Gastrocnemius medialis (tissue), 4 donors: ENCODE measurements around the gene KCNE1. TPM values are rescaled to one million over a fixed set of nuclear protein-coding genes. Genes with fewer than 3 reads are reported as not detected.
"Not testable (repeated sequence)": the region's sequence is repeated elsewhere in the genome, so short reads cannot be mapped to it uniquely, and the experiment has no call there.

ENCODE experiments used
- ATAC-seq, 2 donors: fragments of 150-250 bp; one replicate each; pipeline ENCODE4 v1.9.1; 2016
- DNase-seq, 2 donors: peaks; one replicate each; pipeline ENCODE4 v3.0.0-alpha.2; 2019
- H3K27ac ChIP-seq, 4 donors: fragments of 200-600 bp; sonication (generic); 1 replicate in 1 of 4; 2 replicates in 3 of 4; pipeline ENCODE4 v1.5.1; 2016 to 2018; ENCODE audit warnings: mild to moderate bottlenecking in 2 of 4, moderate library complexity in 1 of 4
- H3K27me3 ChIP-seq, 3 donors: fragments of 200-600 bp; sonication (generic) in 2 of 3; 1 replicate in 1 of 3; 2 replicates in 2 of 3; pipeline versions ENCODE4 v1.5.1 to v1.6.0; 2016 to 2019; ENCODE audit warnings: mild to moderate bottlenecking in 1 of 3, moderate library complexity in 1 of 3
- H3K36me3 ChIP-seq, 2 donors: fragments of 200-600 bp; sonication (generic) in 1 of 2; one replicate each; pipeline ENCODE4 v1.5.1; 2017 to 2018
- H3K4me1 ChIP-seq, 2 donors: fragments of 200-600 bp; sonication (generic) in 1 of 2; one replicate each; pipeline ENCODE4 v1.5.1; 2016 to 2017; ENCODE audit warnings: mild to moderate bottlenecking in 2 of 2
- H3K4me3 ChIP-seq, 4 donors: fragments of 200-600 bp; sonication (generic) in 3 of 4; 1 replicate in 1 of 4; 2 replicates in 3 of 4; pipeline ENCODE4 v1.5.1; 2016 to 2019; ENCODE audit warnings: mild to moderate bottlenecking in 2 of 4
- H3K9me3 ChIP-seq, 3 donors: fragments of 200-600 bp; sonication (generic) in 2 of 3; 1 replicate in 1 of 3; 2 replicates in 2 of 3; pipeline ENCODE4 v1.5.1; 2016 to 2019
- in situ Hi-C, 4 donors: fragments of 200-750 bp; cut with MboI; loops; one replicate each; pipeline versions ENCODE4 v1.15.0 to v1.8.0; 2017; ENCODE audit warnings: low sequenced_read_pairs in 4 of 4
- intact Hi-C: fragments of 100-400 bp; cut with DNase I; formaldehyde crosslinking; loops from one replicate; pipeline ENCODE4 v1.15.1; 2023; ENCODE audit warnings: low total_unique reads
- total RNA-seq, 4 donors: library from RNA; depleted of rRNA; stranded (reverse); fragments of >200 nt; gene quantifications; one replicate each; pipeline versions ENCODE4 v1.1.0 to v1.2.3, GENCODE V29; 2016

The KCNE1 gene
- total RNA-seq, 4 donors from 2014 or later: 0.22 to 2.9 TPM; not detected in 2

DNA sequence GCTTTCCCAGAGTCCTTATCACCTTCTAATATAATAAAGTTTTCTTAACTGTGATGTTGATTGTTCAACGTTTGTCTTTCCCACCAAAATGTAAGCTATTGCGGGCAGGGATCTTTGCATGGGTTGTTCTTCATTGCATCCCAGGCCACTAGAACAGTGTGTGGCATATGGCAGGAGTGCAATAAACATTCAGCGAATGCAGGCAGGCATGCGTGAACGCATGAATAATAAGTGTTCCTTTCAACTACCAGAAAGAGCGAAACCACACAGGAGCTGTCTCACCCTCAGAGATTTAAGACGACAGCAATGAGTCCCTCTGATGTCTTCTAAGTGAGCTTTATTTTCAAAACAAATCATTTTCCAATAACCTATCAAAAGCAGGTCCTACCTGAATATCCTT, 53.7 kb downstream of the KCNE1 start:
- DNase-seq, H3K36me3 ChIP-seq, in situ Hi-C loops, H3K27ac ChIP-seq, H3K9me3 ChIP-seq, H3K27me3 ChIP-seq, H3K4me1 ChIP-seq, intact Hi-C loops, ATAC-seq, H3K4me3 ChIP-seq: not testable (repeated sequence)

DNA sequence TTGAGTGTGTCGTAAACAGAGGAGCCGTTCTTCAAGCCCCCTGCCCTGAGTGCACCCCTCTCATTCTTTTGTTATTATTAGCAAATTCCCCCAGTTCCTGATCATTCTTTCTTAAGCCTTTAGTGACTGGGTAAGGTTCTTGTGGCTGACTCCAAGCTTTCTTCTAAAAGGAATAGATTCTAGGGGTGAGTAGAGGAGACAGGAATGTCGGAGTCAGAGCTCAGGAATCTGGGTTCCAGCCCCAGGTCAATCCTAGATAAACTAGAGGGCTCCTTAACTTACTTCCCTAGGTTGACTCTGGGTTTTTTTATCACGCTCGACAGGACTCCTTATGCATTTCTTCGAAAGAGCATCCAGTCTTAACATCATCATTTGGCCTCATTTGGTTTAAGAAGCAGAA, 55.8 kb downstream of the KCNE1 start:
- H3K4me3 ChIP-seq, intact Hi-C loops, in situ Hi-C loops, DNase-seq, H3K27ac ChIP-seq, H3K27me3 ChIP-seq, H3K4me1 ChIP-seq, H3K9me3 ChIP-seq, H3K36me3 ChIP-seq, ATAC-seq: not testable (repeated sequence)

DNA sequence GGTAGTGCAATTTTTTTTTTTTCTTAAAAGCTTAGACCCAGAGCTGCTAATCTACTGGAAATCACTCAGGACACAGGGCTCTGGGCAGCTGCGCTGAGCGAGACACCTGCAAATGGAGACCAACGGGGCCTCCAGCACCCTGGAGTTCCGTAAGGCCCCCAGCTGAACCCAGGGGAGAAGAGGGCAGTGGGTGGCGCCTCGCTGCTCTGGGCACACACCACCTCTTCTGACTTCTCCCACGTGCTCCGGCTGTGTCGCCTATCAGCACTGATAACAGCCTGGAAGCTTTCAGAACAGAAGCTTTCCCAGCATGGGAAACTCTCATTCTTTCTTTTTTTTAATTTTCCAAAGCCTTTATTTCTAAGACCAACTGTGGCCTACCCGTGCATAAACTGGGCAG, 56.4 kb downstream of the KCNE1 start:
- H3K4me3 ChIP-seq, H3K9me3 ChIP-seq, ATAC-seq, H3K4me1 ChIP-seq, H3K27ac ChIP-seq, H3K36me3 ChIP-seq, DNase-seq, intact Hi-C loops, H3K27me3 ChIP-seq, in situ Hi-C loops: not testable (repeated sequence)

DNA sequence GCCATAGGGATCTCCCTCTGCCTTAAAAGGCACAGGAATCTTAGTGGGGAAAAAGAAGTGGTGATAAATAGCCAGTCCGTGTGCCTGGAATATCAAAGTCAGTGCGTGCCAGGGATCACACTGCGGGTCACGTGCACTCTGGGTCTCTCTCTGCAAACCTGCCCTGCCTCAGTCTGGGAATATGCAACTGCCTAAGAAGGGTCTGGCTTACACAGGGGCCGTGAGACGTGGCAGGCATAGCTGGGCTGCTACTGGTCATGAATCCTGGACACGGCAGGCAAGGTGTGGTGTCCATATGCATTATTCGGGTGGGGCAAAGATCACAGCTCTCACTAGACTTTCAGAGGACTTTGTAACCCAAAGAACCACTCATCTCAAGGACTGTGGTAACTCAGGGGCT, 65.0 kb downstream of the KCNE1 start:
- in situ Hi-C loops, intact Hi-C loops, H3K4me3 ChIP-seq, H3K4me1 ChIP-seq, H3K36me3 ChIP-seq, H3K9me3 ChIP-seq, H3K27me3 ChIP-seq, DNase-seq, H3K27ac ChIP-seq, ATAC-seq: not testable (repeated sequence)

DNA sequence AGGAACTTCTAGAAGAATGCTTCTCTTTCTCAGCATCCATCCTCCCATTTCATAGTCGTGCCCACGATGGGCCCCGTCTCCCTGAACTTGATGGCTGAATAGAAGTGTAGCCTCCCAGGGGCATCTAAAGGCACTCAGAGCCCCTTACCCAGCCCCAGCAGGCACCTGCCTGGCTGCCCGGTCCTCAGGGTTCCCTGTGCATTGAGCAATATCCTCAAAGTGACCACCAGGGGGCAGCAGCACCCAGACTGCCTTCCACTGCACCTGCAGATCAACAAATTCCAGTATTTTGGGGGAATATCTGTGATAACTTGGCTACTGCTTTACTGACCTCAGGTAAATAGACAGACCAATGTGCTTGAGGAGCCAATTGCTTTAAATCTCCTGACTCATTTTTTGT, 68.5 kb downstream of the KCNE1 start:
- H3K9me3 ChIP-seq, H3K36me3 ChIP-seq, in situ Hi-C loops, intact Hi-C loops, H3K4me1 ChIP-seq, DNase-seq, ATAC-seq, H3K4me3 ChIP-seq, H3K27ac ChIP-seq, H3K27me3 ChIP-seq: not testable (repeated sequence)

DNA sequence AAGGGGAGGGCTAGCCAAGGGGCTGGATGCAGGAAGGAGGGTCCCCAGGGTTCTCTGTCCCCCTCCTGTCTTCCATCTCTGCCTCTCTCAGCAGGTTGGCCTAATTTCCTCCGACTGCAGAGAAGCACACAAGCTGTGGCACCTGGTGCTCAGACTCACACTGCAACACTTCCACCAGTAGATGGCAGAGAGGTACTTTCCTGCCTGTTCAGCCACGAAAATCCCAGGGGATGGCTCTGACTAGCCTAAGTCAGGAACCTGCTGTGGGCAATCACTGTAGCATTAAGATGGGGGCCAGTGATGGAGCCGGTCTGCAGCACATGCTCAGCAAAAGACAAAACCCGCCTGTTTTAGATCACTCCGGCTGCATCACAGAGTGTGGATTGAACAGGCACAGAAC, 82.3 kb downstream of the KCNE1 start:
- H3K36me3 ChIP-seq, H3K4me1 ChIP-seq, H3K27ac ChIP-seq, H3K4me3 ChIP-seq, H3K27me3 ChIP-seq, intact Hi-C loops, DNase-seq, in situ Hi-C loops, ATAC-seq, H3K9me3 ChIP-seq: not testable (repeated sequence)

DNA sequence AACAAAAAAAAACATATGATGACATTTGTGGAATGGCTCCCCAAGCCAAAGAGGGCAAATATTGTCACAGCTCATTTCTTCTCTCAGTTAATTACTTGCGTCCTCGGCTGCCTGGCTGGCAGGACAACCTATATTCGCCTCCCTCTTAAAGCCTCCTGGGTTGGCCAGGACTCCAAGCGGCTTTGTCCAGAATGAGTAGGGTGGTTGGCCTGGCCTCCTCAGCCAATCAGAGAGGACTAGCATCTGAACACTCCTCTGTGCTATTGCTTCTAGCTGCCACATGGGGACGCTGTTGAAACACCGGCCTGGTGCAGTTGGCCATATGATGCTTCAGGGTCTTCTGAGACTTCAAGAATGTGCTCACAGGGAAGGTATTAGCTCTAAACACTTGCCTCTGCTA, 83.6 kb downstream of the KCNE1 start:
- DNase-seq, ATAC-seq, intact Hi-C loops, H3K27ac ChIP-seq, H3K27me3 ChIP-seq, H3K9me3 ChIP-seq, in situ Hi-C loops, H3K4me1 ChIP-seq, H3K4me3 ChIP-seq, H3K36me3 ChIP-seq: not testable (repeated sequence)

DNA sequence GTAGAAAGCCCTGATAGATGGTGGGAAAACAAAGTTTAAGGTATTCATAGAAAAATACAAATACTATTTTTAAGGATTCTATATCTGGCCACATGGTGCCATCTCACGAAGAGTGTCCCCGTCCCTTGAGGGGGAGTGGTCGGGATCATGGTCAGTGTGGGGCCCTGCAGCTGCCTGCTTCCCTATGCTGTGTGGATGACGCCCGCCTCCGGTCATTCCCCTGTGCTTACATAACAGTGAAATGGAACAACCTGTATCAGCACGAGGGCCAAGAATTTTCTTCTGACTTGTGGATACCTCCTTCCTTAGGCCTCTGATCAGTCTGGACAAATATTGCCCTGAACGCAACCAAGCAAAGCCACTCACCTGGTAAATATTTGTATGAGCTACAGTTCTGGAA, 84.7 kb downstream of the KCNE1 start:
- H3K27me3 ChIP-seq, ATAC-seq, H3K4me1 ChIP-seq, intact Hi-C loops, H3K27ac ChIP-seq, H3K4me3 ChIP-seq, H3K36me3 ChIP-seq, H3K9me3 ChIP-seq, in situ Hi-C loops, DNase-seq: not testable (repeated sequence)

DNA sequence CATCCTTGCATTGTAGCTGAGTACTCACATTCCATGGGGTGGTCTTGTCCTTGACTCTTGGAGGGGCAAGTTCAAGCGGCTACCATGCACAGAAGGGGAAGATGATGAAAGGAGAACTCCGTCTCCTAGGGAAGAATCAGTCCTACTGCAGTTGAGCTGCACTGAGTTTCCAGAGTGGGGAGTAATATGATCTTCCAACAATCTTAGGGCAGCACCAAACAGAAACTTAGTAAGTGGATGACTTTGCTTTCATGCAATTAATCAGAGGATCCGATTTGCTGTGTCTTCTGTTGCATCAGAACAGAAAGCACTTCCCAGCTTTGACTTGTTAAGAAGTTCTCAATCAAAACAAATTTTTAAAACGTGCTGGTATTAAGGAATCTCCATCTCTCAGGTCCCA, 88.2 kb downstream of the KCNE1 start, which contains the start of gene SMIM34:
SMIM34 (minus strand) TSS at position 147 of the 400 bp plus-strand sequence; CDS start at position 35, 112 bp downstream.
- H3K4me3 ChIP-seq, H3K9me3 ChIP-seq, H3K36me3 ChIP-seq, DNase-seq, H3K27ac ChIP-seq, in situ Hi-C loops, H3K27me3 ChIP-seq, intact Hi-C loops, H3K4me1 ChIP-seq, ATAC-seq: not testable (repeated sequence)

DNA sequence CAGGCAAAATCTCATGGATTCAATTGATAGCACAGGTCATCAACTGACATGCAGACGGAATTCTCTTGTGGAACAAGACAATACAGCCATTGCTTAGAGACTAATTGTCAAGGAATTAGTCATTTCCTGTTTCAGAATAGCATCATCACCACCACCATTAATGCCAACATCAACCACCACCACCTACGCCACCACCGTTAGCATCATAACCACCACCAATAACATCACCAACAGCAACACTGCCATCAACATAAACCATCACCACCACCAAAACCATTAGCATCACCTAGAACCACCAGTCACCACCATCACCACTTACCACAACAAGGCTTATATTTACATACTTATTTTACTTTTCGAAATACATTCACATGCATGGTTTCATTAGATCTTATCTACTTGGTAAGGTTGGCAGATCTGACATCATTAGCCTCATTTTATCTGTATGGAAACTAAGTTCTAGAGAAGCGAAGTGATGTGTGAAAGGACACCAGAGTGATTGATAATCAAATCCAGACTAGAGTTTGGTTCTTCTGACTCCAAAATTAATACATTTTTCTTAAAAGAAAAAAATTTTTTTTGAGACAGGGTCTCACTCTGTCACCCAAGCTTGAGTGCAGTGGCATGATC, 94.4 kb downstream of the KCNE1 start:
- ATAC-seq, H3K4me1 ChIP-seq, DNase-seq, H3K4me3 ChIP-seq, H3K9me3 ChIP-seq, H3K27ac ChIP-seq, H3K27me3 ChIP-seq, in situ Hi-C loops, intact Hi-C loops, H3K36me3 ChIP-seq: not testable (repeated sequence)

DNA sequence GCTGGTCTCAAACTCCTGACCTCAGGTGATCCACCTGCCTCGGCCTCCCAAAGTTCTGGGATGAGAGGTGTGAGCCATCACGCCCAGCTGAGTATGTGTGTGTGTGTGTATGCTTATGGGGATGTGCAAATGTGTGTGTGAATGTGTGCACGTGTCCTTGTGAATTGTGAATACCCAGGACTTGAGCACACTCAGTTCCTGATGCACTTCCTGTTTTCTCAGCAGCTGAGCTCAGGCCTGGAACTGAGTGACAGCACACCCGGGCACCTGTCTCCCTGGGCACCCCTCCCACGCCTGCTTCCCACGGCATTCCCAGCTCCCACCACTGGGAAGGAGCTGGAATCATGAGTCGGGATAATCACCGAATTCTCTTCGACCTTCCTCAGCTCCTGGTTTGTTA, 104.7 kb downstream of the KCNE1 start:
- intact Hi-C loops, ATAC-seq, H3K4me3 ChIP-seq, H3K27ac ChIP-seq, in situ Hi-C loops, H3K36me3 ChIP-seq, H3K27me3 ChIP-seq, H3K9me3 ChIP-seq, DNase-seq, H3K4me1 ChIP-seq: not testable (repeated sequence)

DNA sequence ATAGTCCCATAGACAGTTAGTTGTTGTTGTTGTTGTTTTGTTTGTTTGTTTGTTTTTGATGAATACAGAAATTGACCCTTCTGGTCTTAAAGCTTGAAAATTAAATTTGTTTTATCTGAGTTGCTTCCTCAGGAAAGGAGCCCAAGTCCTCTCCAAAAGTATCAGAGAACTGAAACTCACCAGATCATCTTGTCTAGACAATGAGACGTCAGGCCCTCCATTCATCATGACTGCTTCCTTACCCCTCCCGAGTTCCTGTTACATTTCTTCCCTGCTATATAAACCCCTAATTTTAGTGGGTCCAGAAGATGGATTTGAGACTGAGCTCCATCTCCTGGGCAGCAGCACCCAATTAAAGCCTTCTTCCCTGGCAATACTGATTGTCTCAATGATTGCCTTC, 105.3 kb downstream of the KCNE1 start:
- H3K4me3 ChIP-seq, H3K27me3 ChIP-seq, H3K9me3 ChIP-seq, DNase-seq, H3K36me3 ChIP-seq, in situ Hi-C loops, H3K27ac ChIP-seq, ATAC-seq, intact Hi-C loops, H3K4me1 ChIP-seq: not testable (repeated sequence)
